ENCODE data around the gene CLNK.

- TF ChIP-seq CTCF (IDR thresholded peaks at IDR 0.05; ENCODE audit: low read depth, low read length) (no peak), EZH2phosphoT487 (IDR thresholded peaks at IDR 0.05; ENCODE audit: low read depth) (no peak)
These were observed 6.6 kb downstream of the CLNK start for GRCh38 chr4:10677796-10678497.

Measured in OCI-LY3 (cell line).